ENCODE data around the gene C1orf167.

DNA sequence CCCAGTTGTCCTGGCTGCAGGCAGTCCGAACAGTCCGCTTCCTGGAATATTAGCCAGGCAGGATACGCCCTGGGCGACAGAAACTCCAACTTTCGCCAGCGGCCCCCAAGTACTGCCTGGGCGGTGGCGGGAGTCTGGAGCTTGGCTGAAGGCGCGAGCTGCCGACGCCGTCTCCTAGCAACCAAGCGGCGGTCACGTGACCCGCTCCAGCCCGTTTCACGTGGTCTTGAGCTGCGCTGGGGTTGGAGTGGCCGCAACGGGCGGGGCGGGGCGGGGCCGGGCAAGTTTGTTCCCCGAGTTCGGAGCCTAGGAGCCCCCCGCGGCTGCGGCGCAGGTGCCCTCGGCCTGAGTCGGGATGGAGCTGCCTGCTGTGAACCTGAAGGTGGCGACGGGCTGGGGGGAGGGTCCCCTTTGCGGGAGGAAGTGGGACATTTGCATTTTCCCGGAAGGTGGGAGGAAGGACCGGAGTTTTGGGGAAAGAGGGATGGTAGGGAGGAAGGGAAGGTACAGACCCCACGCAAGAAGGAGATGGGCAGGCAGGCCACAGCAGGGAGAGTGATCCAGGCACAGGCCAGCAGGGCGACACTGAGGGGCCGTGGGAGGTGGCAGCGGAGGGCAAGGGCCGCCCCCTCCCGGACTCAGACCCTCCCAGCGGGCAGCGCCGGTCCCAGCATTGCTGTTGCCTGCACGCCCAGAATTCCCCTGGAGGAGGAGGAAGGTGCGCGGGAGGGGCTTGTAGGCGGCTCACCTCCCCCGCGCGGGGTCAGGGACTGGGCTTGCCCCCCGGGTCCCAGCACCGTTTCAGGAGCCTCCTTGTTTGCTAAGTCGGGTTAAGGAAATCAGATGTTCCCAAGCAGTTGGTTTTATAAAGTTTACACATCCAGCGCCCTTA, 25.9 kb upstream of the C1orf167 start, which contains the start of gene AGTRAP:
- TF ChIP-seq GATA3 (IDR thresholded peaks at IDR 0.05; ENCODE audit: low read depth, low read length) (no peak), GATA2 (IDR thresholded peaks at IDR 0.05; ENCODE audit: low read depth, low read length) (no peak)

Data from SH-SY5Y (cell line).